Common myeloid progenitor, CD34-positive (primary cell): Measurements from ENCODE around the gene EGLN1.

Source experiments
- CTCF ChIA-PET: fragments of 350-600 bp; sonication (Branson Sonifier 250); formaldehyde crosslinking; loops from one replicate; lab custom pipeline; 2021; ENCODE audit warnings: antibody characterized with exemption; lab: Charles Lee
- POLR2A ChIA-PET: fragments of 350-600 bp; sonication (Branson Sonifier 250); formaldehyde crosslinking; loops from one replicate; lab custom pipeline; 2021; ENCODE audit warnings: antibody characterized with exemption; lab: Charles Lee
- DNase-seq, 3 donors: peaks; one replicate each; pipeline versions ENCODE4 v3.0.0 to v3.0.0-alpha.2; 2013
- H3K27ac ChIP-seq, 2 experiments: 1 replicate in 1 of 2; 2 replicates in 1 of 2; pipeline ENCODE4 v1.7.0; 2013; ENCODE audit warnings: inconsistent platforms in 2 of 2, low read length in 2 of 2, mild to moderate bottlenecking in 2 of 2, low read depth in 1 of 2, moderate library complexity in 1 of 2; ENCODE audit not compliant: severe bottlenecking in 2 of 2, insufficient read depth in 1 of 2, poor library complexity in 1 of 2
- H3K27me3 ChIP-seq, 5 experiments: replicated peaks in 2 of 5; 1 replicate in 3 of 5; 2 replicates in 2 of 5; pipeline versions ENCODE4 v1.6.1 to v1.7.0; 2013; ENCODE audit warnings: low read length in 4 of 5, mild to moderate bottlenecking in 2 of 5, moderate library complexity in 2 of 5, inconsistent platforms in 1 of 5; ENCODE audit not compliant: insufficient read depth in 5 of 5, control insufficient read depth in 4 of 5
- H3K36me3 ChIP-seq, 4 experiments: 1 replicate in 2 of 4; 2 replicates in 2 of 4; pipeline versions ENCODE4 v1.6.1 to v1.7.0; 2013; ENCODE audit warnings: low read length in 3 of 4, control low read depth in 1 of 4, mild to moderate bottlenecking in 1 of 4; ENCODE audit not compliant: control insufficient read depth in 4 of 4, insufficient read depth in 4 of 4
- H3K4me1 ChIP-seq, 4 experiments: 1 replicate in 3 of 4; 2 replicates in 1 of 4; pipeline versions ENCODE4 v1.6.1 to v1.7.1; 2013; ENCODE audit warnings: low read length in 3 of 4, mild to moderate bottlenecking in 3 of 4, control low read depth in 1 of 4, inconsistent platforms in 1 of 4, moderate library complexity in 1 of 4; ENCODE audit not compliant: control insufficient read depth in 4 of 4, insufficient read depth in 4 of 4; ENCODE audit errors: control extremely low read depth in 1 of 4
- H3K4me3 ChIP-seq, 7 experiments: 1 replicate in 4 of 7; 2 replicates in 3 of 7; pipeline versions ENCODE4 v1.5.1 to v1.7.0; 2013; ENCODE audit warnings: mild to moderate bottlenecking in 7 of 7, low read length in 6 of 7, moderate library complexity in 6 of 7, inconsistent platforms in 2 of 7, low read depth in 2 of 7, control low read depth in 1 of 7; ENCODE audit not compliant: insufficient read depth in 4 of 7, control insufficient read depth in 1 of 7; ENCODE audit errors: extremely low read depth in 1 of 7
- H3K9me3 ChIP-seq, 5 experiments: 1 replicate in 4 of 5; 2 replicates in 1 of 5; pipeline versions ENCODE4 v1.6.1 to v1.7.1; 2013; ENCODE audit warnings: low read length in 4 of 5, mild to moderate bottlenecking in 2 of 5, inconsistent platforms in 1 of 5, low read depth in 1 of 5, moderate library complexity in 1 of 5; ENCODE audit not compliant: control insufficient read depth in 4 of 5, insufficient read depth in 2 of 5; ENCODE audit errors: control extremely low read depth in 1 of 5
- WGBS: methylation state at CpG from one replicate; pipeline ENCODE4 v1.1.5; 2013; ENCODE audit not compliant: insufficient coverage; 5-methylcytosine and 5-hydroxymethylcytosine counted together

The EGLN1 gene

GRCh38 chr1:231329483-231329882, 92.6 kb downstream of the EGLN1 start:
- CTCF ChIA-PET: no interaction called here
- WGBS: no CpG with 5 or more reads among the region's 7 CpGs
- Histone ChIP-seq H3K4me3 (no peak overlapping the region), H3K4me1 (peaks cover 4 to 11% (median 10%) of the 10 kb centered on the region in 4 experiments), H3K36me3 (peaks cover 0 to 4% (median 2%) of the 10 kb centered on the region in 4 experiments), H3K9me3 (no peaks in the 10 kb centered on the region), H3K27ac (no peak overlapping the region), H3K27me3 (no peaks in the 10 kb centered on the region)
- POLR2A ChIA-PET: interaction anchor here (1.2 kb wide), 1 partner anchor 23 kb away, joined by 3 read pairs; no protein-coding TSS in a partner anchor
- no peak for DNase-seq

- Histone ChIP-seq H3K27me3 (no peaks in the 10 kb centered on the region), H3K4me1 (no peaks in the 10 kb centered on the region), H3K36me3 (peaks cover 0 to 3% (median 1%) of the 10 kb centered on the region in 4 experiments), H3K9me3 (no peaks in the 10 kb centered on the region), H3K27ac (no peak overlapping the region), H3K4me3 (no peak overlapping the region)
- ChIA-PET CTCF (interaction anchor here (0.8 kb wide), 1 partner anchor 9 kb away, joined by 3 read pairs; no protein-coding TSS in a partner anchor), POLR2A (no interaction called here)
- WGBS: 100% methylated on average over 1 of the region's 5 CpGs
- DNase-seq: no peak
Measured at GRCh38 chr1:231327617-231328016, 94.5 kb downstream of the EGLN1 start.

- no peaks in the 10 kb centered on the region for H3K27me3 ChIP-seq
- H3K36me3 ChIP-seq: peaks cover 0 to 2% (median 0%) of the 10 kb centered on the region in 4 experiments
- CTCF ChIA-PET: interaction anchor here (1.6 kb wide), 1 partner anchor 21 kb away, joined by 3 read pairs; no protein-coding TSS in a partner anchor
- POLR2A ChIA-PET: no interaction called here
- H3K27ac ChIP-seq: no peak overlapping the region
- H3K9me3 ChIP-seq: no peaks in the 10 kb centered on the region
- no peak overlapping the region for H3K4me3 ChIP-seq
- DNase-seq: no peak
- no CpG with 5 or more reads among the region's 1 CpG for WGBS
- no peaks in the 10 kb centered on the region for H3K4me1 ChIP-seq
Measured at GRCh38 chr1:231326248-231326647, 95.8 kb downstream of the EGLN1 start.

- no peak overlapping the region for H3K27ac ChIP-seq
- ChIA-PET POLR2A (no interaction called here), CTCF (interaction anchor here (0.6 to 1.6 kb wide), 3 partner anchors 8 to 19 kb away, joined by 3 read pairs; no protein-coding TSS in a partner anchor)
- no peaks in the 10 kb centered on the region for H3K36me3 ChIP-seq
- H3K4me1 ChIP-seq: no peaks in the 10 kb centered on the region
- DNase-seq: no peak
- H3K4me3 ChIP-seq: no peak overlapping the region
- WGBS: 100% methylated on average over 3 of the region's 5 CpGs
- H3K27me3 ChIP-seq: no peaks in the 10 kb centered on the region
- no peaks in the 10 kb centered on the region for H3K9me3 ChIP-seq
Measured at GRCh38 chr1:231324660-231325059, 97.4 kb downstream of the EGLN1 start.

- ChIA-PET CTCF (no interaction called here), POLR2A (no interaction called here)
- Histone ChIP-seq H3K4me3 (no peak overlapping the region), H3K9me3 (no peaks in the 10 kb centered on the region), H3K4me1 (no peaks in the 10 kb centered on the region), H3K27ac (no peak overlapping the region), H3K27me3 (no peaks in the 10 kb centered on the region), H3K36me3 (no peaks in the 10 kb centered on the region)
- no peak for DNase-seq
- WGBS: 83% methylated on average over 6 of the region's 7 CpGs
Measured at GRCh38 chr1:231322880-231323530, 99.1 kb downstream of the EGLN1 start.

GRCh38 chr1:231319080-231319479, 103.0 kb downstream of the EGLN1 start:
- Histone ChIP-seq H3K27ac (no peak overlapping the region), H3K4me3 (no peak overlapping the region), H3K4me1 (no peaks in the 10 kb centered on the region), H3K36me3 (no peaks in the 10 kb centered on the region), H3K27me3 (no peaks in the 10 kb centered on the region), H3K9me3 (no peaks in the 10 kb centered on the region)
- DNase-seq: no peak
- WGBS: 93% methylated on average over 7 of the region's 9 CpGs
- ChIA-PET CTCF (no interaction called here), POLR2A (no interaction called here)

GRCh38 chr1:231318568-231318967, 103.5 kb downstream of the EGLN1 start:
- 96% methylated on average over 4 of the region's 4 CpGs for WGBS
- ChIA-PET CTCF (interaction anchor here (1.1 kb wide), 1 partner anchor 9 kb away, joined by 3 read pairs; no protein-coding TSS in a partner anchor), POLR2A (no interaction called here)
- Histone ChIP-seq H3K9me3 (no peaks in the 10 kb centered on the region), H3K27ac (no peak overlapping the region), H3K36me3 (no peaks in the 10 kb centered on the region), H3K4me1 (no peaks in the 10 kb centered on the region), H3K4me3 (no peak overlapping the region), H3K27me3 (no peaks in the 10 kb centered on the region)
- DNase-seq: no peak
